ENCODE measurements around the gene ZEB2. TPM values are rescaled to one million over a fixed set of nuclear protein-coding genes. Genes with fewer than 3 reads are reported as not detected.

Gene ZEB2
- total RNA-seq, 1 donor from 2014 or later: 95.4 TPM

GRCh38 chr2:144432921-144433320, 87.0 kb downstream of the ZEB2 start:
- H3K36me3 Mint-ChIP-seq (ENCODE audit: low read depth): peaks cover 8% of the 10 kb centered on the region
- H3K27ac Mint-ChIP-seq (ENCODE audit: unreplicated experiment): no peak overlapping the region
- TF ChIP-seq CTCF (IDR thresholded peaks at IDR 0.05): no peak
- peaks cover 33% of the 10 kb centered on the region for H3K4me1 Mint-ChIP-seq (ENCODE audit: low read depth)
- no peaks in the 10 kb centered on the region for H3K9me3 Mint-ChIP-seq (ENCODE audit: low read depth)
- no peak overlapping the region for H3K4me3 Mint-ChIP-seq (ENCODE audit: unreplicated experiment)
- DNase-seq (ENCODE audit: low spot score): no peak
- H3K27me3 Mint-ChIP-seq (ENCODE audit: low read depth): no peaks in the 10 kb centered on the region

- Mint-ChIP-seq H3K4me3 (ENCODE audit: unreplicated experiment) (no peak overlapping the region), H3K27ac (ENCODE audit: unreplicated experiment) (no peak overlapping the region), H3K27me3 (ENCODE audit: low read depth) (no peaks in the 10 kb centered on the region), H3K36me3 (ENCODE audit: low read depth) (peaks cover 8% of the 10 kb centered on the region), H3K9me3 (ENCODE audit: low read depth) (no peaks in the 10 kb centered on the region), H3K4me1 (ENCODE audit: low read depth) (peaks cover 31% of the 10 kb centered on the region)
- DNase-seq (ENCODE audit: low spot score): no peak
- TF ChIP-seq CTCF (IDR thresholded peaks at IDR 0.05): no peak
Measured at GRCh38 chr2:144431998-144432397, 87.9 kb downstream of the ZEB2 start.

- Mint-ChIP-seq H3K27me3 (ENCODE audit: low read depth) (no peaks in the 10 kb centered on the region), H3K4me3 (ENCODE audit: unreplicated experiment) (no peak overlapping the region), H3K27ac (ENCODE audit: unreplicated experiment) (no peak overlapping the region), H3K9me3 (ENCODE audit: low read depth) (no peaks in the 10 kb centered on the region), H3K4me1 (ENCODE audit: low read depth) (peaks cover 31% of the 10 kb centered on the region), H3K36me3 (ENCODE audit: low read depth) (peaks cover 8% of the 10 kb centered on the region)
- no peak for TF ChIP-seq CTCF (IDR thresholded peaks at IDR 0.05)
- DNase-seq (ENCODE audit: low spot score): no peak
Measured at GRCh38 chr2:144431392-144431783, 88.5 kb downstream of the ZEB2 start.

- no peak for DNase-seq (ENCODE audit: low spot score)
- no peak overlapping the region for H3K4me3 Mint-ChIP-seq (ENCODE audit: unreplicated experiment)
- peaks cover 34% of the 10 kb centered on the region for H3K4me1 Mint-ChIP-seq (ENCODE audit: low read depth)
- H3K9me3 Mint-ChIP-seq (ENCODE audit: low read depth): no peaks in the 10 kb centered on the region
- no peak for TF ChIP-seq CTCF (IDR thresholded peaks at IDR 0.05)
- H3K27ac Mint-ChIP-seq (ENCODE audit: unreplicated experiment): no peak overlapping the region
- H3K36me3 Mint-ChIP-seq (ENCODE audit: low read depth): peaks cover 8% of the 10 kb centered on the region
- H3K27me3 Mint-ChIP-seq (ENCODE audit: low read depth): no peaks in the 10 kb centered on the region
Measured at GRCh38 chr2:144430722-144431391, 89.1 kb downstream of the ZEB2 start.

- no peak overlapping the region for H3K27ac Mint-ChIP-seq (ENCODE audit: unreplicated experiment)
- no peak for DNase-seq (ENCODE audit: low spot score)
- TF ChIP-seq CTCF (IDR thresholded peaks at IDR 0.05): no peak
- no peaks in the 10 kb centered on the region for H3K27me3 Mint-ChIP-seq (ENCODE audit: low read depth)
- peaks cover 31% of the 10 kb centered on the region for H3K4me1 Mint-ChIP-seq (ENCODE audit: low read depth)
- peaks cover 7% of the 10 kb centered on the region for H3K36me3 Mint-ChIP-seq (ENCODE audit: low read depth)
- no peaks in the 10 kb centered on the region for H3K9me3 Mint-ChIP-seq (ENCODE audit: low read depth)
- no peak overlapping the region for H3K4me3 Mint-ChIP-seq (ENCODE audit: unreplicated experiment)
Measured at GRCh38 chr2:144429396-144430112, 90.4 kb downstream of the ZEB2 start.
